Prostate gland (tissue), 2 donors: ENCODE data around the gene ANKRD33. TPM values are rescaled to one million over a fixed set of nuclear protein-coding genes. Genes with fewer than 3 reads are reported as not detected.

Experiments
- DNase-seq: peaks from one replicate; pipeline ENCODE4 v3.0.0-alpha.2; 2019; ENCODE audit warnings: low spot score
- H3K27ac ChIP-seq, 2 donors: fragments of 200-600 bp; sonication (generic); 2 replicates each; pipeline ENCODE4 v1.5.1; 2017 to 2019
- H3K27me3 ChIP-seq: fragments of 200-600 bp; sonication (generic); replicated peaks from 2 replicates; pipeline ENCODE4 v1.5.1; 2019; ENCODE audit not compliant: insufficient read depth
- H3K36me3 ChIP-seq, 2 donors: fragments of 200-600 bp; sonication (generic); 1 replicate in 1 of 2; 2 replicates in 1 of 2; pipeline versions ENCODE4 v1.5.1 to v1.8.1; 2017 to 2019
- H3K4me1 ChIP-seq: fragments of 200-600 bp; sonication (generic); replicated peaks from 2 replicates; pipeline ENCODE4 v1.5.1; 2019
- H3K4me3 ChIP-seq, 2 donors: fragments of 200-600 bp; sonication (generic); 2 replicates each; pipeline ENCODE4 v1.5.1; 2017 to 2019
- H3K9me3 ChIP-seq: fragments of 200-600 bp; sonication (generic); 2 replicates; pipeline ENCODE4 v1.5.1; 2017
- CTCF ChIP-seq, 4 experiments: fragments of 200-600 bp in 2 of 4; fragments of 450-650 bp in 2 of 4; sonication (generic) in 2 of 4; IDR thresholded peaks; 1 replicate in 3 of 4; 2 replicates in 1 of 4; pipeline ENCODE4 v1.5.1; 2016 to 2019; ENCODE audit warnings: antibody characterized with exemption in 4 of 4, mild to moderate bottlenecking in 2 of 4, moderate library complexity in 2 of 4
- POLR2A ChIP-seq: fragments of 450-650 bp; IDR thresholded peaks from one replicate; pipeline ENCODE4 v1.6.1; 2016; ENCODE audit warnings: antibody characterized with exemption, mild to moderate bottlenecking
- POLR2AphosphoS5 ChIP-seq: sonication (generic); formaldehyde crosslinking; IDR thresholded peaks from one replicate; pipeline ENCODE4 v1.6.1; 2017; ENCODE audit warnings: antibody characterized with exemption
- WGBS: methylation state at CpG from one replicate; pipeline ENCODE4 v1.1.5; 2018; 5-methylcytosine and 5-hydroxymethylcytosine counted together
- intact Hi-C: fragments of 100-400 bp; cut with DNase I; formaldehyde crosslinking; loops from one replicate; pipeline ENCODE4 v1.14.2; 2022
- total RNA-seq, 2 donors: library from RNA; depleted of rRNA; stranded (reverse); fragments of >200 nt; gene quantifications; one replicate each; pipeline ENCODE4 v1.1.0, GENCODE V29; 2016

The ANKRD33 gene
- total RNA-seq, 2 donors from 2014 or later, result not detected

GRCh38 chr12:51907083-51907855 is 19.4 kb downstream of the ANKRD33 start, which contains the start of gene ACVRL1:
TSS of gene ACVRL1 (plus strand) at chr12:51907504. CDS start at chr12:51912475, 4,971 bp downstream.
- TF ChIP-seq POLR2AphosphoS5, result no peak
- no peak for TF ChIP-seq POLR2A
- TF ChIP-seq CTCF (IDR thresholded peaks at IDR 0.05), result no peak
- no peaks in the 10 kb centered on the region for H3K36me3 ChIP-seq
- peak within 1 kb of the TSS; percentile 71 to 76 for H3K27ac ChIP-seq
- H3K9me3 ChIP-seq, result no peaks in the 10 kb centered on the region
- no peak for DNase-seq
- no peaks in the 10 kb centered on the region for H3K4me1 ChIP-seq
- H3K4me3 ChIP-seq, result peak within 1 kb of the TSS; percentile 30 to 45
- WGBS, result 9% methylated on average over 73 of the region's 74 CpGs
- intact Hi-C loops, result no loop called here
- no peaks in the 10 kb centered on the region for H3K27me3 ChIP-seq

- intact Hi-C loops, result no loop called here
- no peak for TF ChIP-seq POLR2A
- TF ChIP-seq POLR2AphosphoS5, result no peak
- TF ChIP-seq CTCF (IDR thresholded peaks at IDR 0.05), result no peak
- H3K36me3 ChIP-seq, result no peaks in the 10 kb centered on the region
- H3K27me3 ChIP-seq, result no peaks in the 10 kb centered on the region
- peak overlapping the region; percentile 71 to 76 for H3K27ac ChIP-seq
- 81% methylated on average over 7 of the region's 7 CpGs for WGBS
- H3K9me3 ChIP-seq, result no peaks in the 10 kb centered on the region
- peak overlapping the region; percentile 30 to 45 for H3K4me3 ChIP-seq
- no peak for DNase-seq
- no peaks in the 10 kb centered on the region for H3K4me1 ChIP-seq
These were observed 20.0 kb downstream of the ANKRD33 start for GRCh38 chr12:51907856-51908425.

- no peaks in the 10 kb centered on the region for H3K27me3 ChIP-seq
- WGBS, result 75% methylated on average over 9 of the region's 9 CpGs
- H3K4me1 ChIP-seq, result no peaks in the 10 kb centered on the region
- TF ChIP-seq POLR2A (no peak), POLR2AphosphoS5 (no peak), CTCF (IDR thresholded peaks at IDR 0.05) (no peak)
- no peak overlapping the region for H3K27ac ChIP-seq
- no peaks in the 10 kb centered on the region for H3K36me3 ChIP-seq
- DNase-seq, result no peak
- no peak overlapping the region for H3K4me3 ChIP-seq
- H3K9me3 ChIP-seq, result no peaks in the 10 kb centered on the region
- intact Hi-C loops, result no loop called here
These were observed 21.1 kb downstream of the ANKRD33 start for GRCh38 chr12:51908876-51909592.

GRCh38 chr12:51910168-51910567 is 22.3 kb downstream of the ANKRD33 start:
- intact Hi-C loops, result no loop called here
- Histone ChIP-seq H3K36me3 (no peaks in the 10 kb centered on the region), H3K4me1 (no peaks in the 10 kb centered on the region), H3K27me3 (no peaks in the 10 kb centered on the region), H3K4me3 (no peak overlapping the region), H3K9me3 (no peaks in the 10 kb centered on the region), H3K27ac (peak overlapping the region in 1 of 2 donors; percentile 21)
- no peak for DNase-seq
- WGBS, result 75% methylated on average over 6 of the region's 6 CpGs
- TF ChIP-seq CTCF (IDR thresholded peaks at IDR 0.05) (no peak), POLR2A (no peak), POLR2AphosphoS5 (no peak)
